ENCODE measurements around the gene CACNB4. TPM values are rescaled to one million over a fixed set of nuclear protein-coding genes. Genes with fewer than 3 reads are reported as not detected.

The CACNB4 gene
- polyA plus RNA-seq, 1 of the 3 experiments (the other 2 are of a cell fraction) = 0.18 TPM

- TF ChIP-seq GABPA (IDR thresholded peaks at IDR 0.05; ENCODE audit: low read depth) (no peak), TAF1 (IDR thresholded peaks at IDR 0.05; ENCODE audit: borderline replicate concordance, low read depth, low read length) (no peak), FOSL2 (IDR thresholded peaks at IDR 0.05; ENCODE audit: borderline replicate concordance, low read depth) (no peak)
Measured at GRCh38 chr2:151927501-151928221, 171.2 kb downstream of the CACNB4 start (continued).

DNA sequence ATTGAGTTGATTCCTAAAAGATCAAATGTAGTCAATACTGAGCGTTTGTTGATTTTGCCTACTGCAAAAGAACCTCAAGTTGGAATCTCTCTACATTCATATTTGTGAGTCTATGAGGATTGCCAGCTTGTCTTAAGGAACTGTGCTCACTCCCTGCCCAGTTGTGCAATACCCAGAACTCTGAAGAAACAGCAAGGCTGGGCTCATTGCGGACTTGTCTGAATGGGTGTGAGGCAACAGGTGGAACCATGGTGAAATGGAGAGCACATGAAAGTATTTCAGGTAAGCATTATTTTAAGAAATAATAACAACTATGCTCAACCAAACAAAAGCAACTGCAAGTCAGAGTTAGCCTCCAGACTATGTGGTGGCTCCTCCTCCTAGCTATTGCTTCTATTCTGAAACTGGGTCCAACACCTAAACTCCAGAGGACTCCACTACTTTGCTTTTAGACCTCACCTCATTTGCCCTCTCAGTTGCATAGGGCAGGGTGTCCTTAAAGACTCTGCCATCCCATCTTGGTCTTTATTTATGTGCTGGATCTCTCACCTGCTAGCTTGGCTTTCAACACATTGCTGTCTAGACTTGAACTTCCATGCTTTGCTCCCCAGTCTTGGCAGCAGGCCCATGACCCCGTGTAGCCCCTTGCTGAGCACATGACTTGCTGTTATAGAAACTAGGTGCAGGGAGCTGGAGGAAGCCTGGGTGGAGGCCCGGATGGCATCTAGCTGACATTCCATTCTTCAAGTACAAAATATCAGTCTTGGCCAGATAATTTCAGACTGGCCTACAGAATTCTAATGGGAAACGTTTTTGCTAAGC, 175.8 kb downstream of the CACNB4 start:
- H3K4me3 ChIP-seq (ENCODE audit: low read depth in 2 of 2, low read length in 1 of 2) = no peak overlapping the region
- WGBS (ENCODE audit: low lambda C conversion rate) = 50% methylated on average over 5 of the region's 5 CpGs
- no peaks in the 10 kb centered on the region for H3K9me3 ChIP-seq
- H4K20me1 ChIP-seq (ENCODE audit: insufficient read depth) = no peaks in the 10 kb centered on the region
- ChIA-PET POLR2A (no interaction called here), CTCF (interaction anchor here (0.9 to 1.0 kb wide), 2 partner anchors 94 to 290 kb away, joined by 3 to 4 read pairs; no protein-coding TSS in a partner anchor)
- H3K4me2 ChIP-seq = no peak overlapping the region
- no peak overlapping the region for H2AFZ ChIP-seq (ENCODE audit: low read depth)
- H3K79me2 ChIP-seq (ENCODE audit: insufficient read depth) = no peaks in the 10 kb centered on the region
- TF ChIP-seq EZH2phosphoT487 (IDR thresholded peaks at IDR 0.05; ENCODE audit: borderline replicate concordance, low read depth) (no peak), RFX5 (IDR thresholded peaks at IDR 0.05; ENCODE audit: low read length) (no peak), NFIC (IDR thresholded peaks at IDR 0.05; ENCODE audit: borderline replicate concordance) (no peak), FOXM1 (IDR thresholded peaks at IDR 0.05; ENCODE audit: low read depth) (no peak), SMC3 (IDR thresholded peaks at IDR 0.05; ENCODE audit: low read depth, low read length) (no peak), RAD21 (IDR thresholded peaks at IDR 0.05; ENCODE audit: low read length) (no peak), MEF2A (IDR thresholded peaks at IDR 0.05; ENCODE audit: borderline replicate concordance, low read depth) (no peak), POLR2AphosphoS5 (IDR thresholded peaks at IDR 0.05; ENCODE audit: low read depth, low read length) (no peak), MXI1 (IDR thresholded peaks at IDR 0.05; ENCODE audit: low read depth, low read length) (no peak)
- TF ChIP-seq, protein P1, sequence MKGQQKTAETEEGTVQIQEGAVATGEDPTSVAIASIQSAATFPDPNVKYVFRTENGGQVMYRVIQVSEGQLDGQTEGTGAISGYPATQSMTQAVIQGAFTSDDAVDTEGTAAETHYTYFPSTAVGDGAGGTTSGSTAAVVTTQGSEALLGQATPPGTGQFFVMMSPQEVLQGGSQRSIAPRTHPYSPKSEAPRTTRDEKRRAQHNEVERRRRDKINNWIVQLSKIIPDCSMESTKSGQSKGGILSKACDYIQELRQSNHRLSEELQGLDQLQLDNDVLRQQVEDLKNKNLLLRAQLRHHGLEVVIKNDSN (IDR thresholded peaks at IDR 0.05; ENCODE audit: borderline replicate concordance, low read depth) = no peak
- TF ChIP-seq, protein P2, sequence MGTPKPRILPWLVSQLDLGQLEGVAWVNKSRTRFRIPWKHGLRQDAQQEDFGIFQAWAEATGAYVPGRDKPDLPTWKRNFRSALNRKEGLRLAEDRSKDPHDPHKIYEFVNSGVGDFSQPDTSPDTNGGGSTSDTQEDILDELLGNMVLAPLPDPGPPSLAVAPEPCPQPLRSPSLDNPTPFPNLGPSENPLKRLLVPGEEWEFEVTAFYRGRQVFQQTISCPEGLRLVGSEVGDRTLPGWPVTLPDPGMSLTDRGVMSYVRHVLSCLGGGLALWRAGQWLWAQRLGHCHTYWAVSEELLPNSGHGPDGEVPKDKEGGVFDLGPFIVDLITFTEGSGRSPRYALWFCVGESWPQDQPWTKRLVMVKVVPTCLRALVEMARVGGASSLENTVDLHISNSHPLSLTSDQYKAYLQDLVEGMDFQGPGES (IDR thresholded peaks at IDR 0.05; ENCODE audit: low read depth, low read length) = no peak
- TF ChIP-seq, protein P3, sequence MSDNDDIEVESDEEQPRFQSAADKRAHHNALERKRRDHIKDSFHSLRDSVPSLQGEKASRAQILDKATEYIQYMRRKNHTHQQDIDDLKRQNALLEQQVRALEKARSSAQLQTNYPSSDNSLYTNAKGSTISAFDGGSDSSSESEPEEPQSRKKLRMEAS (IDR thresholded peaks at IDR 0.05; ENCODE audit: low read depth) = no peak
- TF ChIP-seq, protein P4, sequence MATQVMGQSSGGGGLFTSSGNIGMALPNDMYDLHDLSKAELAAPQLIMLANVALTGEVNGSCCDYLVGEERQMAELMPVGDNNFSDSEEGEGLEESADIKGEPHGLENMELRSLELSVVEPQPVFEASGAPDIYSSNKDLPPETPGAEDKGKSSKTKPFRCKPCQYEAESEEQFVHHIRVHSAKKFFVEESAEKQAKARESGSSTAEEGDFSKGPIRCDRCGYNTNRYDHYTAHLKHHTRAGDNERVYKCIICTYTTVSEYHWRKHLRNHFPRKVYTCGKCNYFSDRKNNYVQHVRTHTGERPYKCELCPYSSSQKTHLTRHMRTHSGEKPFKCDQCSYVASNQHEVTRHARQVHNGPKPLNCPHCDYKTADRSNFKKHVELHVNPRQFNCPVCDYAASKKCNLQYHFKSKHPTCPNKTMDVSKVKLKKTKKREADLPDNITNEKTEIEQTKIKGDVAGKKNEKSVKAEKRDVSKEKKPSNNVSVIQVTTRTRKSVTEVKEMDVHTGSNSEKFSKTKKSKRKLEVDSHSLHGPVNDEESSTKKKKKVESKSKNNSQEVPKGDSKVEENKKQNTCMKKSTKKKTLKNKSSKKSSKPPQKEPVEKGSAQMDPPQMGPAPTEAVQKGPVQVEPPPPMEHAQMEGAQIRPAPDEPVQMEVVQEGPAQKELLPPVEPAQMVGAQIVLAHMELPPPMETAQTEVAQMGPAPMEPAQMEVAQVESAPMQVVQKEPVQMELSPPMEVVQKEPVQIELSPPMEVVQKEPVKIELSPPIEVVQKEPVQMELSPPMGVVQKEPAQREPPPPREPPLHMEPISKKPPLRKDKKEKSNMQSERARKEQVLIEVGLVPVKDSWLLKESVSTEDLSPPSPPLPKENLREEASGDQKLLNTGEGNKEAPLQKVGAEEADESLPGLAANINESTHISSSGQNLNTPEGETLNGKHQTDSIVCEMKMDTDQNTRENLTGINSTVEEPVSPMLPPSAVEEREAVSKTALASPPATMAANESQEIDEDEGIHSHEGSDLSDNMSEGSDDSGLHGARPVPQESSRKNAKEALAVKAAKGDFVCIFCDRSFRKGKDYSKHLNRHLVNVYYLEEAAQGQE (IDR thresholded peaks at IDR 0.05; ENCODE audit: low read depth, low read length) = no peak
- TF ChIP-seq, protein P5, sequence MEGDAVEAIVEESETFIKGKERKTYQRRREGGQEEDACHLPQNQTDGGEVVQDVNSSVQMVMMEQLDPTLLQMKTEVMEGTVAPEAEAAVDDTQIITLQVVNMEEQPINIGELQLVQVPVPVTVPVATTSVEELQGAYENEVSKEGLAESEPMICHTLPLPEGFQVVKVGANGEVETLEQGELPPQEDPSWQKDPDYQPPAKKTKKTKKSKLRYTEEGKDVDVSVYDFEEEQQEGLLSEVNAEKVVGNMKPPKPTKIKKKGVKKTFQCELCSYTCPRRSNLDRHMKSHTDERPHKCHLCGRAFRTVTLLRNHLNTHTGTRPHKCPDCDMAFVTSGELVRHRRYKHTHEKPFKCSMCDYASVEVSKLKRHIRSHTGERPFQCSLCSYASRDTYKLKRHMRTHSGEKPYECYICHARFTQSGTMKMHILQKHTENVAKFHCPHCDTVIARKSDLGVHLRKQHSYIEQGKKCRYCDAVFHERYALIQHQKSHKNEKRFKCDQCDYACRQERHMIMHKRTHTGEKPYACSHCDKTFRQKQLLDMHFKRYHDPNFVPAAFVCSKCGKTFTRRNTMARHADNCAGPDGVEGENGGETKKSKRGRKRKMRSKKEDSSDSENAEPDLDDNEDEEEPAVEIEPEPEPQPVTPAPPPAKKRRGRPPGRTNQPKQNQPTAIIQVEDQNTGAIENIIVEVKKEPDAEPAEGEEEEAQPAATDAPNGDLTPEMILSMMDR (IDR thresholded peaks at IDR 0.05) = no peak
- H3K36me3 ChIP-seq (replicated peaks in 1 of 2; ENCODE audit: control insufficient read depth in 1 of 2, insufficient read depth in 2 of 2, low read length in 1 of 2) = no peaks in the 10 kb centered on the region
- DNase-seq = no peak
- H3K9ac ChIP-seq = no peak overlapping the region
- no peaks in the 10 kb centered on the region for H3K27me3 ChIP-seq (ENCODE audit: insufficient read depth)
- H3F3A ChIP-seq (replicated peaks; ENCODE audit: insufficient read depth) = no peaks in the 10 kb centered on the region
- no peaks in the 10 kb centered on the region for H3K4me1 ChIP-seq (ENCODE audit: control insufficient read depth in 1 of 2, insufficient read depth in 2 of 2, low read depth in 1 of 2, low read length in 1 of 2)
- no peak overlapping the region for H3K27ac ChIP-seq (ENCODE audit: low read depth in 2 of 2, low read length in 1 of 2)
- no peaks in the 10 kb centered on the region for H3K9me2 ChIP-seq

All from SK-N-SH (cell line).